ENCODE data around the gene JAKMIP1. TPM values are rescaled to one million over a fixed set of nuclear protein-coding genes. Genes with fewer than 3 reads are reported as not detected.

The JAKMIP1 gene
- total RNA-seq, 1 experiment from 2014 or later, result 0.28 TPM

DNA sequence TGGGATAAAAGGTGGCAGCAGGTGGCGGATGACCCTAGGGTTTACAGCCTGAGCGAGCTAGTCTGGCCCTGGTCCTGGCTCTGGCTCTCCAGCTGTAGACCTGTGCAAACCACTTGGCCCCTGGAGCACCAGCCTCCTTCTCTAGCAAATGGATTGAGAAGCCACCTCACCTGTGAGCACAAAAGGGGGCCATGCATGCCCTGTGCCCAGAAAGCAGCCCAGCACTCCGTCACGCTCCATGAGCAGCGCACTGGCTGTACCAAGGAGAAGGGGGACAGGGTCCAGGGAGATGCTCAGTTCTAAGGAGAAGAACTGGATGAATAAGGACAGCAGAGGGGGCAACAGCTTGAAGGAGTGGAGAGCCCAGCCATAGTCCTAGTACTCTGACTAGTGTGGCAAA is 135.2 kb downstream of the JAKMIP1 start:
- DNase-seq (ENCODE audit: low spot score), result no peak

DNA sequence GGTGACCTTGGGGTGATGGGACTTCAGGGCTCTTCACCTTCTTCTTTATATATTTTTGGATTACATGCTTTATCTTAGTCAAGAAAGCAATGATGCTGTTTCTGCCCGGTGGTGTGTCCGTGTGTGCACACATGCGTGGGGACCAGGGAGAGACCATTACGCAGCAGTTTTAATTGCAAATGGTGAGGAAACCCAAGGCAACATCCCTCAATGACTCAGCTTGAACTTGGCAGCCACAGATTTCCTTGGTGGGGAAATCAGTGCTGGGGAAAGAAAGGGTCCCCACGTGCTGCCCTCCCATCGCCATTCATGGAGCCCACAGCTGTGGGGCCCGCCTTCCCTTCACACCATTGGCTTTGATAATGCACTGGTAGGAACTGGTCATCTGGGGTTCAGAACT is 136.0 kb downstream of the JAKMIP1 start:
- no peak for DNase-seq (ENCODE audit: low spot score)

DNA sequence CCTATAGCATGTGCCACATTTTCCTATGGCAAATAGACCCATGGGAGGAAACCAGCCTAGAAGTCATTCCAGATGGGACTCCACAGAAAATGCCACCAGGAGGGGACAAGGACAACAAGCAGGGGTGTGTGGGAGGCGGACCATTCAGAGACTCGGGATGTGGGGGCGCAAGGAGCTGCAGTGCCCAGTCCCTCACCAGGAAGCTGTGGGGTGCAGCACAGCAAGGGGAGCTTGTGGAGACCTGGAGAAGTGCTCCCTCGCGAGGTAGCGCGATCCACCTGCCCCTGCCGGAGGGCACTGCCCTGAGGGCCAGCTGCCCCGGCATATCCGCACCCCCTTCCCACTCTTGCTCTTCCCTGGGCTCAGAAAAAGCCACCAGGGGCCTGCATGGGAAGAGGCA is 136.7 kb downstream of the JAKMIP1 start:
- DNase-seq (ENCODE audit: low spot score), result no peak

DNA sequence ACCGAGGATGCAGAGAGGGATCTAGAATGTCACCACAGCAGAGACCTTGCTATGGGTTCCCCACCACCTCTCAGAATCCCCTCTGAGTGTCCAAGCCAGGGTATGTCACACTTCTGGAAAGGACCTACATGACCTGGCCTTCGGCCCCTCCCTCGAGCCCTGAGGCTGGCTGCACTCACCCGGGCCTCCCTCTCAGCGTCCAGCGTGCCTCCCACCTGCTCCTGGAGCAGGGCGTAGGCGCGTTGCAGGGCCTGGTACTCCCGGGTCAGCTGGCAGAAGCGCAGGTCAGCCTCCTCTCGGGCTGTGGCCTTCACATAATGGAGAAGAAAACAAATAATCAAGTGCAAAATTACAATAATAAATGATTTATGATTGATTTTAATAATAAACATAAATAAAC is 138.2 kb downstream of the JAKMIP1 start:
- no peak for DNase-seq (ENCODE audit: low spot score)

DNA sequence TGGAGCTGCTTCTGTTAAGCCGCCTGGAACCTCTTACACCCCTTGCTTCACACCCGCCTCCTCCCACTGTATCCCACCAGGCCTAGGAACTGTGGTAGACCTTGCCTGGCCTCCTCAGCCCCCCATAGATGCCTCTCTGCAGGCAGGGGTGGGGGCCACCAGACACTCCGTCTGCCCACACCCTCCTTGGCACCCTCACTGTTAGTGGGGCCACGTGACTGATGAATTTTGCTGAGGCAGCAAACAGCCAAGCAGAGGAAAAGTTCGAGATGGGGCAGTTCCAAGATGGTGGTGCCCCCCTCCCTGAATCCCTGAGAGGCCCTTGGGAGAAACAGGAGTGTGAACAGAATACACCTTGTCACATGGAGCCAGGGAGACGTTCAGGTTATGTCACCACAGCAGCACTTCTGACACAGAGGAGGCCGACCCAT is 141.0 kb downstream of the JAKMIP1 start:
- DNase-seq (ENCODE audit: low spot score), result no peak

DNA sequence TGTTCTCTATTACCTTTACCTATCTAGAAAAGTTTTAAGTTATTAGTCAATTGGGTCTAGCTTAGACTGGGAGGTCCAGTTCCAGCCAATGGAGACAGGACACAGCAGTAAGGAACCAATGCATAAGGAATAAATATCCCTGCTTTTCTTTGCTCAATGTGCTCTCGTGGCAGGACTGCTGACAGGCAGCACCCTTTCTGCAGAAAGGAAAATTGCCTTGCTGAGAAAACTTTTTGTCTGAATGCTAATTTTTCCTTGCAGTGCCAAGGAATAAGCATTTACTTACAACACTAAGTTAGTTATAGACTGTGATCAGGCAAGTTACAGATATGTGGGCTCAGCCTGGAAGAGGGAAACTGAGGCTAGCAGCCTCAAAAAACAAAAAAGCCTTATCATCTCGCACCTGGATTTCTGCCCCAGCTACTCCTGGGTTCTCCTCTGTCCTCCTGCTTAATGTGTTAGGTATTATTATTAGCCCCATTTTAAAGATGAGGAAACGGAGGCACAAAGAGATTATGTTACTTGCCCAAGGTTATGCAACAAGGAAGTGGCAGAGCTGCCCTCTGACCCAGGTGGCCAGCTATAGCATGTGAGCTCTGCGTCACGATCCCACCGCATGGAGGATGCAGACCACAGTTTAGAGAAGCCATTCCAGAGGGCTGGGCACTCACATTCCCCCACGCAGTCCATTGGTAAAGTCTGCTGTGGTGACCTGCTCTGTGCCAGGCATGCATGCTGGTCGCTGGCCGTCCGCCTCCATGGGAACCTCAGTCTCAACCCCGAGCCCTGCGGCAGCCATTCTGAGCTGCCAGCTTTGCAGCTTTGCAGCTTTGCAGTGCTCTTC is 141.6 kb downstream of the JAKMIP1 start:
- no peak for DNase-seq (ENCODE audit: low spot score)

DNA sequence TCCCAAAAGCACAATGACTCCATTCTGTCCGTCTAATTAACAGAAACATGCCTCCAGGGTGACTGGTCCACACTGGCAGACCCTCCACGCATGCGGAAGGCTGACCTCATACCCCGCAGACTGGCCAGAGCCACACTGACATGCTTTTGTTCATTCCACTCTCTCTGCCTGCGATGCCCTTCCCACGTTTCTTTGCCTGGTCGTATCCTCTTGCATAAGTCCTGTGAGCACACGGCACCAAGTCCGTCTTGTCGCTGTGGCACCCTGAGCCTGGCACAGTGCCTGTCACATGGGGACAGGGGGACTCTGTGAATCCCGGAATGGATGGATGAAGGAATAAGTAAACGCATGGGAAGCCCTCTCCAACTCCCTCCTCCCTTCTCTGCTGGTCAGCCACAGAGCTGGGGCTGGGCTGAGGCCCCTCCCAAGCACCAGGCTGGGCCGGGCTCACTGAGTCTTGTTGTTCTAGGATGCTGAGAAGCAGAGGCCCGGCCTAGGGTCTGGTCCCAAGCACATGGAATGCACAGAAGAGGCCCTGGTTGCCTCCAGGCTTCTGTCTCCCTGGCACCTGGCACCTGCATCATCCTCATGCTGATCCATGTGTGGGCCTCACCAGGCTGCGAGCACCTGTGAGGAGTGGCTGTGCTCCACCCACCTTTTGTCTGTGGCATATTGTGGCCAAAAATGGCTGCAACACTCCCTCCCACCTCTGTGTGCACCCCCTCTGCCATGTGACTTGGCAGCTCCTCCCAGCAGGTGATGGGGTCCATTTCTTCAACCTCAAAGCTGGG is 143.2 kb downstream of the JAKMIP1 start:
- no peak for DNase-seq (ENCODE audit: low spot score)

DNA sequence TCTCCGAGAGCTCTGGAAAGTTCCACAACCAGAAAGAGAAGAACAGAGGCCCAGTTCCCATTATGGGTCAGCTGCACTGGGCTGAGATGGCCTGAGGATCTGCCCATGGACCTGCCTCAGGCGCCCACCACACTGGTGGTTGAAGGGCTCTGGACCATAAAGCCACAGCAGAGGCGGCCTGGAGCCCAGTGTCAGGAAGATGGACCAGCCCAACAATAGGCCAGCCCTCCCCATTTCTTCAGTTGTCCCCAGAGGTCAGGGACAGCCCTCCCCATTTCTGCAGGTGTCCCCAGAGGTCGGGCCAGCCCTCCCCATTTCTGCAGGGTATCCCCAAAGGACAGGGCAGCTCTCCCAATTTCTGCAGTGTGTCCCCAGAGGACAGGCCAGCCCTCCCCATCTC is 144.9 kb downstream of the JAKMIP1 start:
- DNase-seq (ENCODE audit: low spot score), result no peak

DNA sequence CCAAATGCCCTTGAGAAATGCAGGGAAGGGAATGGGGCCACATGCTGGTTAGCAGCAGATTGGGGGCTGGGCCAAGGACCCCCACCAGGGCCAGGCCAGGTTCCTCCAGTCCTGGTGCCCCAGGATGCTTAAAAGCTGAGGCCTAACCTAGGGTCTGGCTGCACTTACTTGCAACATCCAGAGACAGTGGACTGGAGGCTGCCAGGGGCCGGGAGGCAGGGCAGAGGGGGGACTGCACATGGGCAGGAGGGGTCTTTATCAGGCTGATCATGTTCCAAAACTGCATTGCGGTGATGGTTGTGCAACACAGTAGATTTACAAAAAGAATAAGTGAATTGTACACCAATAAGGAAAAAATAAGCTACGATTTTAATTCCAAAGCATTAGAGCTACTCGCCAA is 145.3 kb downstream of the JAKMIP1 start:
- no peak for DNase-seq (ENCODE audit: low spot score)

DNA sequence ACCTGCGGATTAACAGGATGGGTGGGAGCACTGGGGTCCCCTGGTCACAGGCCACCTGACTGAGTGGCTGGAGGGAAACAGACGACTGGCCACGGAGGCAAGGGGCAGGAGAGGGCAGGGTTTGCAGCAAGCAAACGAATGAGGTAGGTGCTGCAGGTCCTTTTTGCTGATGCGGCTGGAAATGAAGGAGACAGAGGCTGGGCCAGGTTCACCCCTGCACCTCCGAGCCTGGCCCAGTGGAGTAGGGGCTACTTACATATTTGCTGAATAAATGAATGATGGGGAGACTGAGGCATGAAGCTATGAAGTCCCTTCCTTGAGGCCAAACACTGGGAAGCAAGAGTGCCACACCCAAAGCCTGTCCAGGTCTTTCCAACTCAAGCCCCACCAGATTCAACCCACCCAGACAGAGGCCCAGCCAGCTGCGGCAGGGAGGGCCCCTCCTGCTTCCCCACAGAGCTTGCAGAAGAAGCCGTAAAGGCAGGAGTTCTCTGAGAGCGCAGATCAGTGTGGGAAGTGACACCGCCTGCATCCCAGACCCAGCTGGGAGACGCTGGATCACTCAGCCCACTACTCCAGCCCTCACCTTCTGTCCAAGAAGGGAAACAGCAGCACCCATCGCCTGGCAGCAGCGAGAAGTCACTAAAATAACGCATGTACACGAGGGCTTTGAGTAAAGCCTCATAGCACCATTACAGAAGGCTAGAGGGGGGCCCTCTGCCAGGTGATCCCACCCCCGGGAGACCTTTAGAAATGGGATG is 146.0 kb downstream of the JAKMIP1 start:
- no peak for DNase-seq (ENCODE audit: low spot score)

DNA sequence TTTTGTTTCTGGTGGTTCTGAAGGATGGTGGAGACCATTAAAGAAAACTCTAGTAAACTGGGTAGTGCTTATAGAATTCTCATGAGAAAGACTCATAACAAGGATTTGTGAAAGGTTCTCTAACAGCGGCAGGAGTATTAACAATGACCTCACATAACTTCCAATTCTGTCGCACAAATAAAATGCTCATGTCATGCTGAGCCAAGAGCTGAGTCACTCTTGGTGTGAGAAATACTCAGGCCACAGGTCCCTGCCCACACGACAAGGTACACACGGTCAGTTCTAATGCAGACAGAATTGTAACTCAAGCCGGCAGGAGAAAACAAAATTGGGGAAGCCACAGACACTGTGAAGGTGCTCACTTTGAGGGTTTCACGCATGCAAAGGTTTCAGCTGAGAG is 147.7 kb downstream of the JAKMIP1 start:
- DNase-seq (ENCODE audit: low spot score), result peak; percentile 60

DNA sequence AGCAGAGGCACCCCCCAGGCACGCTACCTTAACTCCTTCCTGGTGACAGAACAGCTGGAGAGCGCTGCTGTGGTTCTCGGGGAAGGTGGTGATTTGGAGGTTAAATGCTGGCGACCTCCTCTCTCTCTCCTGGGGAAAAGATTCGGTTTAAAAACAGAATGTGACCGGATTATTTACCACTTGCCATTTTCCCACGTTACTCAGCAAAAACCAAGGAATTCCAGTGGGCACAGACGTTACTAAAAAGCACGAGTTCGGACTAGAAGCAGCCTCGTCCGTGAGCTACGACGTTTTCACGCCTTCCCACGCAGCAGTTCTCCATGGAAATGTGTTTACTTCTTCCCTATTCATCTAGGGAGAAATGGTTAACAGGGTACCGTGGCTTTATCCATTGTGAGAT is 149.8 kb downstream of the JAKMIP1 start:
- no peak for DNase-seq (ENCODE audit: low spot score)

DNA sequence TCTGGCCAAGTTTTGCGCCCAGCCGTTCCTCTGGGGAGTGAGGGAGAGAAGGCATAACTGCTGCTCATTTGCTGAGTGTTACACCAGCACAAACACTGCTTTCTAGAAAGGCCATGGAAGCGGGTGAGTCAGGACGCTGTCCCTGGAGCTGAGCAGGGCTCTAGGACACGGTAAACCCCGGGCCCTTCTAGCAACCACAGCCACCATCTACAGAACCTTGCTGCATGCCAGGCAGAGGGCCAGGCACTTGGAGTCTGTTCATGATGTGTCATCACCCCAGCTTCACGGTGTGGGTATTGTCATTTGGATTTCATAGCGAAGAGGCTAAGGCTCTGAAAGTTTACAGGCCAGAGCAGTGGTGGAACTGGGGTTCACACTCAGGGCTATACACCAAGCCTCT is 150.4 kb downstream of the JAKMIP1 start:
- no peak for DNase-seq (ENCODE audit: low spot score)

DNA sequence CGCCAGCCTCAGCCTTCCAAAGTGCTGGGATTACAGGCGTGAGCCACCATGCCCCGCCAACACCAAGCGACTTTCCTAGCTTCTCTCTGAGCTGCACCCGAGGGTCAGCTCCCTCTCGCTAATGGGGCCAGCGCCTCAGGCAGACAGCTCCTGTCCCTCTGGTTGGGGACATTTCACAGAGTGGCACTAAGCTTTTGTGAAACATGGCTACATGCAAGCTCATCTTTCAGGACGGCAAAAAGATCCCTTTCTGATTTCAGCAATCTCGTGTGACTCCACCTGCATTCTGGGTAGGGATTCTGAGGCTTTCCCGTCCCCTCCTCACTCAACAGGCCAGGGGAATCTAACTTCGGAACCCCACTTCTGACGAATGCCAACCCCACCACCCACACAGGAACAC is 151.1 kb downstream of the JAKMIP1 start:
- no peak for DNase-seq (ENCODE audit: low spot score)

DNA sequence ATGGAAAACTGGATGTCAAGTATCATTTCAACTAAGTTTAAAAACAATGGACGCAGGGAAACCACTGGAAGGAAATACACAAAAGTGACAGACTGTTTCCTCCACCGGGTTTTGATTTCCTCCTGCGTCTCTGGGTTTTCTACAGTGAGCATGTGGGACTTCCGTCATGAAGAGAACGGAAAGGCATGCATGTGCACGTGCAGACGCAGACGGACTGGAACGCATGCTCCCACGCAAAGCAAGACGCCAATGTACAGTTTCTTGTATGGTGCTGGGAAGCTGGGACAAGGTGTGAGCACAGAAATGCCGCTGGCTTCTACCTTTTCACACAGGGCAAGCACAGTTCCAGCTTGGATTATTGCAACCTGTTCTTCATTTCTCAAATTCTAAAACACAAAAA is 151.8 kb downstream of the JAKMIP1 start:
- no peak for DNase-seq (ENCODE audit: low spot score)

DNA sequence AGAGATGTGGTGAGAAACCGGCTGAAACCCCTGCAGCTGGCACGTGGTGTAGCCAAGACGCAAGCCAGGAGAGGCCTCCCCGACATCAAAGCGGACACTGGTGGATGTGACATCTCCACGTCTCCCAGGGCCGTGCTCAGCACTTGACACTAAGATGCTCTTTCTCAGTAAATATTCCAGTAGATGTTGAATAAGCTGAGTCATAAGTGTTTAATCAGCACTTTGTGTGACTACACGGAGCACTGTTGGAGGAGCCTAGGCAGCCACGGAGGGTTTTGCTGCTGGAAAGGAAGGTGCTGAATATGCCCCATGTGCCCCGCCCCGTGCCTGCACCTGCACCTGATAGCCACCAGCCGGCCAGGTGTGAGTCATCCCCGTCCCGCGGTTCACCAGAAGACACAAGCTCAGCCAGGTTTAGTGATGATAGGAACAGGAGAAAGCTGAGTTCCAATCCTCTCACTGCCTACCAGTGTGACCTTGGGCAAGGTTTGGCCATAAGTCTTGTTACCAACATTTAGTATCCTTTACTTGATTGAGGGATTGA is 153.1 kb downstream of the JAKMIP1 start:
- no peak for DNase-seq (ENCODE audit: low spot score)

DNA sequence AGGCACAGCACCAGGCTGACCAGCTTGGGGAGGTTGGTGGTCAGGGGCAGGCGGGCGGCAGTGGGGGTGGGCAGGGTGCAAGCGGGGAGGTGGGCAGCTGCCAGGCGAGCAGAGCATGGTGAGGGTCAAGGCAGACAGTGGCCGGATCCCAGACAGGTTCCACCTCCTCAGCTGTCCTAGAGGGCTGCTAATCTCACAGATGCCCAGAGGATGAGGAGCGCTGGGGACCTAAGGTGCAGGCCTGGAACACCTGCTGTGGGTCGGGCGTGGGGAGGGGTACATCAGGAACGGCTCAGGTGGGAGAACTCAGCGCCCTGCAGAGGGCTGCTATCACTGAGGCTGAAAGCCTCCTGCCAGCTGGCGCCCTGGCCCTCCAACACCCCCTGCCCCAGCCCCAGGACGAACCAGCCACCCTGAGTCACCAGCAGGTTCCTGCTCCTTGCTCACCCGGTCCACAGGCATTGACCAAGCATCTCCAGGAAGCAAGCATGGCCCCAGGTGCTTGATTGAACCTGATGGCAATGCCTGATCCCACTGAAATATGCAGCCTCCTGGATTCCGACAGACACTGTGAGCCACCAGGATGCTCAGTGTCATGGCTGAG is 153.7 kb downstream of the JAKMIP1 start:
- no peak for DNase-seq (ENCODE audit: low spot score)

DNA sequence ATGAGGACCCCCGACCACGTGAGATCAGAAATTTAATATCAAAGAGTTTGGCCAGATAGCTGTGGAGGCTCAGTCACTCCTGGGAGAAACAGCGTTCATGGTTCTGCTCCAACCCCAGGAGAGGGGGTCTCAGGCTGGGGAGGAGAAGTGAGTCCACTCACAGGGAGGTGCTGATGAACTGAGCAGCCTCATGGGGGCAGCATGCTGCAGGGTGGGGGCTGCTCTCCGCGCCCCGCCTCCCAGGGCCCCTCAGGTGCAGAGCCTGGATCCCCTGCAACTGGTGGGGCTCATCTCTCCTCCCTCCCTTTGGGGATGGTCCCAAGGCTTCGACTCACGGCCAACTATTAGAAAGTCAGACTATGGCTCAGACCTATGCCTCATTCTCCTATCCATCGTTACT is 155.5 kb downstream of the JAKMIP1 start:
- DNase-seq (ENCODE audit: low spot score), result no peak

DNA sequence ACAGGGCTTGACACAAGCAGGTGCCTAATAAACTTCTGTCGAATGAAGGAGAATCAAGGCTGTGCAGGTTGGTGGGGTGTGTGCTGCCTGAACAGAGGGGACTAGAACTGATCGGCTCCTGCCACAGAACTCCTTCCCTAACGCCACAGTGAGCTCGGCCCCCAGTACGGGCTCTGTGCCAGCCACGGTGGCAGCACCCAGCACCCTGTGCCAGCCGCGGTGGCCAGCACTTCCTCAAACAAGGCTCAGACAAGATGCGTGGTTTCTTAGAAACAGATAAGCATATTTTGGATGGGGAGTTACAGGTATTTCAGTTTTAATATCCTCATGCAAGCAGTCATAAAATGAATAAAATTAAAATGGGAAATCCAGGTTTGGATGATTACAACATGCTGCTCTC is 156.1 kb downstream of the JAKMIP1 start:
- DNase-seq (ENCODE audit: low spot score), result no peak

DNA sequence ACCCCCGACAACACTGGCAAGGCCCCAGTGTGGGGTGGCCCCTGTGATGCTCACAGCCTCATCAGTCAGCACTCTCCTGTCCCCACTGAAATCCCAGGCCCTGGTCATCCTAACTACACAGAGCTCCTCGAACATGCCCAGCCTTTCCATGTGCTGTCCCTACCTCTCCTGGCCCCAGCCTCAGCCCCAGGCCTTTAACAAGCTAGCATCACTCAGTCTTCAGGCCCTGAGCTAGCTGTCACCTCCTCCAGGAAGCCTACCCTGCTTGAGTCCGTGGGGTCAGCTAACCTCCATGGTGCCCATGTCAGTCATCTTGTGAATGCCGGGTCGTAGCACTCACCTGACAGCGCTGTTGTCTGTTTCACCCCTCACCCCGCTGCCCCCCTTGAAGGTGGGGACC is 156.5 kb downstream of the JAKMIP1 start:
- DNase-seq (ENCODE audit: low spot score), result no peak

DNA sequence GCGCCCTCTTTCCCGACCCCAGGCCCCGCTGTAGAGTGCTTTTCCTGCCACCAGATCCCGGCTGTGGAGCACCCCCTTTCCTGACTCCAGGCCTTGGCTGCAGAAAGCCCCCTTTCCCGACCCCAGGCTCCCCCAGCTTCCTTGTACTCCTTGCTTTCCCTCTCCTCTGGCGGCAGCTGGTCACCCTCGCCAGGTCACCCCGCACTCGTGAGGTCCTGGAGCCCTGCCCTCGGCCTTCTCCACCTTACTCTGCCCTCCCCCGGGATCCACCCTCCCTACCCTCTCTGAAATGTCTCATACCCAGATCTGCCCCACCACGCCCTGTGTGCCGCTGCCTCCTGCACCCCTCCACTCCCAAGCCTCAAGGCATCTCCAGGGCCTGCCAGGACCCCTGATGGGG is 157.2 kb downstream of the JAKMIP1 start:
- DNase-seq (ENCODE audit: low spot score), result no peak

Measured in A172 (cell line).